Erythroblast (primary cell): ENCODE measurements around the gene PSG2.
"Not testable (repeated sequence)": the region's sequence is repeated elsewhere in the genome, so short reads cannot be mapped to it uniquely, and the experiment has no call there.

ENCODE experiments used
- DNase-seq, 2 experiments: peaks; one replicate each; lab custom pipeline; 2025; lab: John Stamatoyannopoulos, UW
- GATA1 ChIP-seq: IDR thresholded peaks from 2 replicates; pipeline ENCODE4 v1.6.1; 2011; ENCODE audit warnings: low read depth, mild to moderate bottlenecking, control low read depth, low read length, moderate library complexity
- POLR2A ChIP-seq: IDR thresholded peaks from 2 replicates; pipeline ENCODE4 v1.6.1; 2011; ENCODE audit warnings: mild to moderate bottlenecking, low read length

PSG2 gene

GRCh38 chr19:43083721-43084120 is 1.2 kb upstream of the PSG2 start:
- not testable (repeated sequence) for DNase-seq

DNA sequence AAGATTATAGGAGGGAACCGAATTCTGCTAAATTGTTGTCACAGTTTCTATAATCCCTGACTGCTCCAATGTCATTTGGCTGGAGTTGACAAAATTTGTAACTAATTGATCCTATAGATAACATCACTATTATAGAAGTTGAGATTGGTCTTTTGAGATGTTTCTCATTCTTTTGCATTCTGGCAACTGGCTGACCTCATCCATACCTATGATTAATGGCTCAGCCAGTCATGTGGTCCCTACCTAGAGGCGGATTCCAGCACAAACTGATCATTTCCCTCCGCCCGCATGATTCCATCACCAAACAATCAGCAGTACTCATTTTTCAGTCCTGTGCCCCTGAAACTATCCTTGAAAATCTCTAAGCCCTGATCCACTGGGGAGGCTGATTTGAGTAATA is 4.2 kb downstream of the PSG2 start:
- no peak for DNase-seq
- TF ChIP-seq GATA1 (no peak), POLR2A (no peak)

- DNase-seq: peak in 1 of 2 experiments; percentile 6
Measured at GRCh38 chr19:43077881-43078280, 4.6 kb downstream of the PSG2 start.

DNA sequence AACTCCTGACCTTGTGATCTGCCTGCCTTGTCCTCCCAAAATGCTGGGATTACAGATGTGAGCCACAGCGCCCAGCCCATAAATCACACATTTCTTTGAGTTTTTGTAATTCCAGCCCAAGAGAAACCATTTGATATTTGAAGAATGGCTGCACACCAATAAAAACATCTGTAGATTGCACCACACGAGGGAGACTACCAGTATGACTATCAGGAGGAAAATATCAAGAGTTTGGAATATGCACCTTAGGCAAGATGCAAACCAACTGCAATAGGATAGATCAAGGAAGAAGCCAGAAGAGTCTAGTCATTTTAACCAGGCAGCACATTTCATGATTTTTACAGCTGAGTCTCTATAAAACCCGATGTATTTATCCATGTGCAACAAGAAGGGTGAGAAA is 20.1 kb downstream of the PSG2 start:
- DNase-seq: not testable (repeated sequence)

DNA sequence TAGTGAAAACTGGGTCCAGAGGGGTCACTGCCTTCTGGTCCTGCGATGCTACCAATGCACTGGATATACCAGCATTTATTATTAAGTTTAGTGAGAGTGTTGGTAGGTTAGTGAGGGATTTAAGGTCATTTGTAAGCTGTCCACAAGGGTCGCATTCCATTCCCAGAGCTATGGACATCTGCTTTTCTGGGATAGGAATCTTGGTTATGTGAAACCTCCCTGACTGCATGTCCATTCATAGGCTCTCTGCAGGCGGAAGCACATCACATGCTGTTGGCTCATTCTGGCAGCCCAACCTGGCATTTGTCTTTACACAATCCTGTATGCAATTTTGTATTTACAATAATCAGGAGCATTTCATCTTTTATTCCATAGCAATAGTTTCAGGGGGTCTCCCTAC is 21.2 kb downstream of the PSG2 start:
- not testable (repeated sequence) for DNase-seq

GRCh38 chr19:43060254-43060653 is 22.2 kb downstream of the PSG2 start:
- DNase-seq: not testable (repeated sequence)

GRCh38 chr19:43059482-43059881 is 23.0 kb downstream of the PSG2 start:
- DNase-seq: not testable (repeated sequence)

GRCh38 chr19:43058440-43058839 is 24.1 kb downstream of the PSG2 start:
- DNase-seq: not testable (repeated sequence)

DNA sequence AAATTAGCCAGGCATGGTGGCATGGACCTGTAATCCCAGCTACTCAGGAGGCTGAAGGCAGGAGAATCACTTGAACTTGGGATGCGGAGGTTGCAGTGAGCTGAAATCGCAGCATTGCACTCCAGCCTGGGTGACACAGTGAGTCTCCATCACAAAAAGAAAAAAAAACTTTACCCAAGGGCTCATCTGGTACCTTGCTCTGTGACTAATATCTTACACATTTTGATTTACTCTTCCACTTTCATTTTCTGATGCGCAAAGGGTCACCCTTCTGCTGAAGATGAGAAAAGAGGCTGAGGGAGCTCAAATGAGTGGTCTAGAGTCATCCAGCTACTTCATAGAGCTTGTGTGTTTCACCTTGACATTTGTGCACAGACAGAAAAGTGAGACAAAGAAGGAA is 34.5 kb downstream of the PSG2 start:
- DNase-seq: not testable (repeated sequence)

DNA sequence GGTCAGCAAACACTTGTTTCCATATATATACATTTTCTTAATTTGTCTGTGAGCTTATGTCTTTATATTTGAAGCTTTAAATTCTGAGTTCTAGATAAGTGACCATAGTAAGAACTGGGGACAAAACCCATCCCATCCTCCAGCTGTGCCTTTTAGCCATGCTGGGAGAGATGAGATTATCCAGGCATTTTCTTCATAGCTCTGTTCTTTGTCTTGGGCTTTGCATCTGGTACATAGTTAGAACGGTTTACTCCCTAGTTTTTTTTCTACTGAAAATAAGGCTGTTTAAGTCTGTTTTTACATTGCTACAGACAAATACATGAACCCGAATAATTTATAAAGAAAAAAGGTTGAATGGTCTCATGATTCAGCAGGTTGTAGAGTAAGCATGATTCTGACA is 35.9 kb downstream of the PSG2 start:
- DNase-seq: not testable (repeated sequence)

- not testable (repeated sequence) for DNase-seq
Measured at GRCh38 chr19:43043492-43044180, 38.9 kb downstream of the PSG2 start.

DNA sequence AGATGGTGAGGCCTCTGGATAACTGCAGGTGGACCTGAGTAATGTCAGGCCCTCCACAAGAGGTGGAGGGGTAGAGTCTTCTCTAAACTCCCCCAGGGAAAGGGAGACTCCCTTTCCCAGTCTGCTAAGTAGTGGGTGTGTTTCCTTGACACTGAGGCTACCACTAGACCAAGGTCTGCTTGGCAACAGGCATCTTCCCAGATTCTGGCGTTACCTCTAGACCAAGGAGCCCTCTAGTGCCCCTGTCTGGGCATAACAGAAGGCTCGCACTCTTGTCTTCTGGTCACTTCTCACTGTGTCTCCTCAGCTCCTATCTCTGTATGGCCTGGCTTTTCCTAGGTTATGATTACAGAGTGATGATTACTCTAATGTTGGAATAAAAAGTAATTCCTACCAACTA is 50.9 kb downstream of the PSG2 start:
- not testable (repeated sequence) for DNase-seq

- no peak for DNase-seq
- TF ChIP-seq GATA1: no peak
- TF ChIP-seq POLR2A: no peak
Measured at GRCh38 chr19:43028866-43029265, 53.6 kb downstream of the PSG2 start.

DNA sequence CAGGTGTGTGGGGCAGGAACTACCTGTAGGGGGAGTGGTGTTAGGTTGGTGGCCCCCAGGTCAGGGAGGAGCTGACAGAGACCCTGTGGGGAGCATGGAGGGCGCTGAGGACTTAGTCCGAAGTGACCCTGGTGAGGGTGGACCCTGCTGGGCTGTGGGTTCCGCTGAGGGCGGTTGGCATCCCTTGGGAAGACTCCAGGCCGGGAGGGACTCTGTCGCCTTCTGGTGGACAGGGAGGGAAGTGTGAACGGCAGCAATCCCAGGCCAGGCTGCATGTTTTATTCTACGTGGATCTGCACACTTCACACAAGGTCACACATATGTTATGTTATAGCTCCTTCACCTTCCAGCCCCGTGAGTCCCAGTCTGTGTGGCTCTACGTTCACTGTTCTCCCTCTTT is 54.5 kb downstream of the PSG2 start:
- DNase-seq: not testable (repeated sequence)

DNA sequence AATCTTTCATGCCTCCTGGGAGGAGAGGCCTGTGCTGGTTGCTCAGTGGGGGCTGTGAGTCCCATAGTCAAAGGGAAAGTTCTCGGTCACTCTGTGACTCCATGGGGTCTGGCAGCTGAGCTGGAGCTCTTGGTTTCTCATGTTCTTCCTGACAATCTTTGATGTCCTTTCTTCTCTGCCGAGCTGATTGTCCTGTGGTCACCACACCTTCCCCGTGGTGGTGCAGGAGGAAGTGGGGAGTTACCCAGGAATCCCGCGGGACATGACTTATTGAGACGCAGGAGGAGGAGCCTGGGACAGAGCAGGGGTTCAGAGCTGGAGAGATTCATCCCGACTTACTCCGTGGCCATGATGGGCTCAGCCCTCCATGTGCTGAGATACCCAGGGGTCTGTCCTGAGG is 55.4 kb downstream of the PSG2 start:
- not testable (repeated sequence) for DNase-seq

DNA sequence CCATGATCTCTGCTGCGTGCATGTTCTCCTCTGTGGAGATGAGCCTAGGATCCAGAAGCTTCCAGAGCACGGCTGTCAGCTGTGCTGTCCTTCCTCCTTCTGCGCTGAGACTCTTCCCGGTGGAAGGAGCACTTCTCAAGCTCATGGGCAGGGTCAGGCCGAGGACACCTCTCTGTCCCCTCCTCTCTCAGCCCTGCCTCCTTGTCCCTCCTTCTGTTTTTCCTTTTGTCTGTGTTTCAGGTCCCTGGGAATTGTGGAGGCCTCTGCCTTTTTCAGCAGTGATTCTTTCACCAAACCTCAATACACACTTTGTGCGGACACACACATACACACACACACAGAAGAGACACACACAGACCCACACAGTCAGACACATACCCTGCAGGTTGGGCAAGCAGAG is 56.1 kb downstream of the PSG2 start, which contains the start of gene PSG11:
Gene PSG11 (minus strand): TSS at position 101 of the 400 bp plus-strand sequence. CDS start 97 bp downstream, at position 4.
- not testable (repeated sequence) for DNase-seq

DNA sequence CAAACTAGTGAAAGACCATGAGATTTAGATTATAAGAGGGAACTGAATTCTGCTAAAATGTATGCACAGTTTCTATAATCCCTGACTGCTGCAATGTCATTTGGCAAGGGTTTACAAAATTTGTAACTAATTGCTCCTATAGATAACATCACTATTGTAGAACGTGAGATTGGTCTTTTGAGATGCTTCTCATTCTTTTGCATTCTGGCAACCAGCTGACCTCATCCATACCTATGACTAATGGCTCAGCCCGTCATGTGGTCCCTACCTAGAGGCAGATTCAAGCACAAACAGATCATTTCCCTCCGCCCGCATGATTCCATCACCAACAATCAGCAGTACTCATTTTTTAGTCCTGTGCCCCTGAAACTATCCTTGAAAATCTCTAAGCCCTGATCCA is 60.4 kb downstream of the PSG2 start:
- DNase-seq: not testable (repeated sequence)

GRCh38 chr19:43021629-43022028 is 60.9 kb downstream of the PSG2 start:
- DNase-seq: not testable (repeated sequence)

GRCh38 chr19:43019588-43019987 is 62.9 kb downstream of the PSG2 start:
- DNase-seq: peak in 1 of 2 experiments; percentile 4
